Mesenchymal stem cell (in vitro differentiated cells and primary cell): Measurements from ENCODE around the gene SYT9.

Source experiments
- DNase-seq: peaks from one replicate; pipeline ENCODE4 v3.0.0-alpha.2; 2013
- H2AFZ ChIP-seq: one replicate; pipeline ENCODE4 v1.6.1; 2013; ENCODE audit warnings: low read depth, mild to moderate bottlenecking, control low read depth, inconsistent platforms, low read length, moderate library complexity
- H2AK5ac ChIP-seq: 2 replicates; pipeline ENCODE4 v1.6.1; 2013; ENCODE audit warnings: low read length, moderate library complexity, mild to moderate bottlenecking, inconsistent platforms; ENCODE audit not compliant: severe bottlenecking
- H2BK120ac ChIP-seq: one replicate; pipeline ENCODE4 v1.6.1; 2013; ENCODE audit warnings: low read depth, mild to moderate bottlenecking, inconsistent platforms, low read length, moderate library complexity
- H2BK12ac ChIP-seq, 2 experiments: one replicate each; pipeline ENCODE4 v1.6.1; 2013; ENCODE audit warnings: inconsistent platforms in 2 of 2, low read length in 2 of 2, mild to moderate bottlenecking in 2 of 2, moderate library complexity in 2 of 2, control low read depth in 1 of 2
- H2BK15ac ChIP-seq: one replicate; pipeline ENCODE4 v1.6.1; 2013; ENCODE audit warnings: mild to moderate bottlenecking, low read depth, inconsistent platforms; ENCODE audit not compliant: poor library complexity, severe bottlenecking
- H2BK5ac ChIP-seq: 2 replicates; pipeline ENCODE4 v1.6.1; 2013; ENCODE audit warnings: low read depth, mild to moderate bottlenecking, low read length, control low read depth, inconsistent platforms; ENCODE audit not compliant: poor library complexity, severe bottlenecking
- H3K14ac ChIP-seq, 2 experiments: one replicate each; pipeline ENCODE4 v1.6.1; 2013; ENCODE audit warnings: inconsistent platforms in 2 of 2, low read length in 2 of 2, control low read depth in 1 of 2, mild to moderate bottlenecking in 1 of 2, moderate library complexity in 1 of 2
- H3K18ac ChIP-seq, 2 experiments: one replicate each; pipeline ENCODE4 v1.6.1; 2013; ENCODE audit warnings: inconsistent platforms in 2 of 2, low read length in 2 of 2, control low read depth in 1 of 2, low read depth in 1 of 2, mild to moderate bottlenecking in 1 of 2
- H3K23ac ChIP-seq, 2 experiments: one replicate each; pipeline ENCODE4 v1.6.1; 2013; ENCODE audit warnings: inconsistent platforms in 2 of 2, low read length in 2 of 2, mild to moderate bottlenecking in 2 of 2, moderate library complexity in 2 of 2, control low read depth in 1 of 2
- H3K27ac ChIP-seq: 2 replicates; pipeline ENCODE4 v1.5.1; 2013; ENCODE audit warnings: mild to moderate bottlenecking, moderate library complexity, low read length, control low read depth, inconsistent platforms; ENCODE audit not compliant: poor library complexity, severe bottlenecking
- H3K27me3 ChIP-seq, 2 experiments: 2 replicates each; pipeline versions ENCODE4 v1.6.1 to v1.7.0; 2013; ENCODE audit warnings: low read length in 2 of 2, mild to moderate bottlenecking in 2 of 2, moderate library complexity in 2 of 2, control low read depth in 1 of 2, inconsistent platforms in 1 of 2; ENCODE audit not compliant: control insufficient read depth in 1 of 2, insufficient read depth in 1 of 2
- H3K36me3 ChIP-seq, 2 experiments: 2 replicates each; pipeline versions ENCODE4 v1.6.1 to v1.7.0; 2013; ENCODE audit warnings: low read length in 2 of 2, control low read depth in 1 of 2, inconsistent platforms in 1 of 2, low read depth in 1 of 2, mild to moderate bottlenecking in 1 of 2; ENCODE audit not compliant: insufficient read depth in 2 of 2, control insufficient read depth in 1 of 2
- H3K4ac ChIP-seq, 2 experiments: one replicate each; pipeline ENCODE4 v1.6.1; 2013; ENCODE audit warnings: inconsistent platforms in 2 of 2, low read length in 2 of 2, mild to moderate bottlenecking in 2 of 2, moderate library complexity in 2 of 2, control low read depth in 1 of 2, low read depth in 1 of 2
- H3K4me1 ChIP-seq: 2 replicates; pipeline ENCODE4 v1.6.1; 2013; ENCODE audit warnings: low read depth, low read length, control low read depth; ENCODE audit not compliant: control insufficient read depth, insufficient read depth
- H3K4me2 ChIP-seq: 2 replicates; pipeline ENCODE4 v1.6.1; 2013; ENCODE audit warnings: low read length, mild to moderate bottlenecking, inconsistent platforms; ENCODE audit not compliant: poor library complexity, severe bottlenecking
- H3K4me3 ChIP-seq, 2 experiments: 2 replicates each; pipeline versions ENCODE4 v1.5.1 to v1.7.0; 2013; ENCODE audit warnings: low read length in 2 of 2, mild to moderate bottlenecking in 2 of 2, control low read depth in 1 of 2, low read depth in 1 of 2; ENCODE audit not compliant: insufficient read depth in 1 of 2
- H3K79me1 ChIP-seq: replicated peaks from 2 replicates; pipeline ENCODE4 v1.6.1; 2013; ENCODE audit warnings: mild to moderate bottlenecking, control low read depth, low read length, inconsistent platforms; ENCODE audit not compliant: poor library complexity, severe bottlenecking
- H3K9ac ChIP-seq: 2 replicates; pipeline ENCODE4 v1.7.0; 2013; ENCODE audit warnings: mild to moderate bottlenecking, low read length, moderate library complexity
- H3K9me3 ChIP-seq: 2 replicates; pipeline ENCODE4 v1.7.0; 2013; ENCODE audit warnings: mild to moderate bottlenecking, low read length; ENCODE audit not compliant: control insufficient read depth
- H4K8ac ChIP-seq: one replicate; pipeline ENCODE4 v1.6.1; 2013; ENCODE audit warnings: inconsistent platforms, mild to moderate bottlenecking, low read length, moderate library complexity
- H4K91ac ChIP-seq: one replicate; pipeline ENCODE4 v1.6.1; 2013; ENCODE audit warnings: mild to moderate bottlenecking, low read length, inconsistent platforms
- WGBS: methylation state at CpG from one replicate; pipeline ENCODE4 v1.1.7; 2013; ENCODE audit warnings: mixed read lengths; 5-methylcytosine and 5-hydroxymethylcytosine counted together

SYT9 gene

DNA sequence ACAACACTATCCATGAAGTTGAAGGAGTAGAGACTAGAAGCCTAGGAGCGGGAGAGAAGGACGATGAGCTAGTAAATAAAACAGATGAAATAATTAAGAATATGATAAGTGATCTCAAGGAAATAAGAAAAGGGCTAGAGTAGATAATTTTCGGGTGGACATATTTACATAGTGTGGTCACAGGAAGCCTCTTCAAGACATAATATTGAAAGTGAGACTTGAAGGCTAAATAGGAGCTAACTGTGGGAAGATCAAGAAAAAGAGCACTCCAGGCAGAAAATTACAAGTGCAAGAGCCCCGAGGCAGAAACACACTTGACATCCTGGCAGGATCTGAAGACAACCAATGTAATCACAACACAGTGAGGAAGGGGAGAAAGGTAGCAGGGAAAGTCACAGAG lies 250.2 kb downstream of the SYT9 start:
- H3K79me1 ChIP-seq: no peaks in the 10 kb centered on the region
- H3K18ac ChIP-seq: no peak overlapping the region
- no peaks in the 10 kb centered on the region for H3K9me3 ChIP-seq
- H2AFZ ChIP-seq: no peak overlapping the region
- no peak overlapping the region for H3K23ac ChIP-seq
- peaks cover 0 to 63% of the 10 kb centered on the region in 2 experiments for H3K36me3 ChIP-seq
- H4K8ac ChIP-seq: no peak overlapping the region
- H3K4ac ChIP-seq: no peak overlapping the region
- H3K9ac ChIP-seq: no peak overlapping the region
- DNase-seq: no peak
- H4K91ac ChIP-seq: no peak overlapping the region
- H2BK120ac ChIP-seq: no peak overlapping the region
- 88% methylated on average over 4 of the region's 4 CpGs for WGBS
- no peak overlapping the region for H3K14ac ChIP-seq
- no peaks in the 10 kb centered on the region for H3K4me1 ChIP-seq
- no peak overlapping the region for H3K4me3 ChIP-seq
- peaks cover 0 to 4% of the 10 kb centered on the region in 2 experiments for H3K27me3 ChIP-seq
- H2BK15ac ChIP-seq: no peak overlapping the region
- H2BK5ac ChIP-seq: no peak overlapping the region
- no peak overlapping the region for H2BK12ac ChIP-seq
- H2AK5ac ChIP-seq: no peak overlapping the region
- no peak overlapping the region for H3K27ac ChIP-seq
- no peak overlapping the region for H3K4me2 ChIP-seq

DNA sequence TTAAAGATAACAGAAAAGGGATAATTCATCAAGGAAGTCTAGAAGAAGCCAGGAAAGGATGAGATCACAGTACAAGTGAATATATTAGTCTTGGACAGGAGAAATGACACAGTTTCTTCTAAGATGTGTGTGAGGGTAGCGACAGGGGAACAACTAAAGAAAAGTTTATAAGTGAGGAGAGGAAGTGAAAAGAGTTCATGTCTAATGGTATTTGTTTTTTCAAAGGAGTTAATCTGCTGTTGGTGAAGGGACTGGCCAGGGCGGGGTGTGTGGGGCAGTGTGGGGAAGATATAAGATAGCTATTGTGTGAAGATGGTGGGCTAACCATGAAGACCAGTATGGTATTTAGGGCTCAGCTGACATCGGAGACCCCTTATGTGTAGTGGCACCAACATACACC lies 254.5 kb downstream of the SYT9 start:
- no peak overlapping the region for H4K8ac ChIP-seq
- no peak overlapping the region for H2BK5ac ChIP-seq
- H3K4me3 ChIP-seq: no peak overlapping the region
- H2BK120ac ChIP-seq: no peak overlapping the region
- DNase-seq: no peak
- H2AK5ac ChIP-seq: no peak overlapping the region
- 96% methylated on average over 2 of the region's 3 CpGs for WGBS
- no peaks in the 10 kb centered on the region for H3K4me1 ChIP-seq
- no peak overlapping the region for H3K4ac ChIP-seq
- no peak overlapping the region for H3K9ac ChIP-seq
- H4K91ac ChIP-seq: no peak overlapping the region
- H3K18ac ChIP-seq: no peak overlapping the region
- H3K27ac ChIP-seq: no peak overlapping the region
- peak overlapping the region in 1 of 2 experiments; percentile 65 for H3K14ac ChIP-seq
- H3K23ac ChIP-seq: no peak overlapping the region
- no peak overlapping the region for H2BK12ac ChIP-seq
- peaks cover 0 to 52% of the 10 kb centered on the region in 2 experiments for H3K36me3 ChIP-seq
- H3K27me3 ChIP-seq: peaks cover 0 to 16% of the 10 kb centered on the region in 2 experiments
- H3K79me1 ChIP-seq: no peaks in the 10 kb centered on the region
- H3K9me3 ChIP-seq: no peaks in the 10 kb centered on the region
- no peak overlapping the region for H2AFZ ChIP-seq
- H2BK15ac ChIP-seq: no peak overlapping the region
- no peak overlapping the region for H3K4me2 ChIP-seq

DNA sequence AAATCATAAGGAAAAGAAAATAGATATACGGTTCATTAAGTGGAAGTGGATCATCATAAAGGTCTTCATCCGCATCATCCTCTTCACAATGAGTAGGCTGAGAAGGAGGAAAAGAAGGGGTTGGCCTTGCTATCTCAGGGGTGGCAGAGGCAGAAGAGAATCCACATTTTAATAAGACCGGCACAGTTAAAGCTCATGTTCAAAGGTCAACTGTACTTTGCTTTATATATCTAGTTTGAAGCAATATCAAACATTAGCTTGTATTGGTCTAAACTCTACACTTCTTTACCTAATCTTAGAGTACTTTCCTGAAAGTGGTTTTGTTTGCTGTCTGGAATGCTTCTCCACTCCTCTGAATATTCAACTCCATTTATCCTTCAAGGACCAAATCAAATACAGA lies 256.4 kb downstream of the SYT9 start:
- Histone ChIP-seq H3K4ac (no peak overlapping the region), H3K14ac (no peak overlapping the region), H2BK120ac (no peak overlapping the region), H4K91ac (no peak overlapping the region), H4K8ac (no peak overlapping the region), H2AK5ac (no peak overlapping the region), H3K4me2 (no peak overlapping the region), H3K4me3 (no peak overlapping the region), H2AFZ (no peak overlapping the region), H2BK15ac (no peak overlapping the region), H3K79me1 (no peaks in the 10 kb centered on the region), H3K27ac (no peak overlapping the region), H3K36me3 (peaks cover 0 to 41% of the 10 kb centered on the region in 2 experiments), H2BK12ac (no peak overlapping the region), H3K27me3 (peaks cover 0 to 16% of the 10 kb centered on the region in 2 experiments), H3K4me1 (peaks cover 4% of the 10 kb centered on the region), H2BK5ac (no peak overlapping the region), H3K9me3 (no peaks in the 10 kb centered on the region), H3K9ac (no peak overlapping the region), H3K23ac (no peak overlapping the region), H3K18ac (no peak overlapping the region)
- 100% methylated on average over 2 of the region's 3 CpGs for WGBS
- DNase-seq: no peak

DNA sequence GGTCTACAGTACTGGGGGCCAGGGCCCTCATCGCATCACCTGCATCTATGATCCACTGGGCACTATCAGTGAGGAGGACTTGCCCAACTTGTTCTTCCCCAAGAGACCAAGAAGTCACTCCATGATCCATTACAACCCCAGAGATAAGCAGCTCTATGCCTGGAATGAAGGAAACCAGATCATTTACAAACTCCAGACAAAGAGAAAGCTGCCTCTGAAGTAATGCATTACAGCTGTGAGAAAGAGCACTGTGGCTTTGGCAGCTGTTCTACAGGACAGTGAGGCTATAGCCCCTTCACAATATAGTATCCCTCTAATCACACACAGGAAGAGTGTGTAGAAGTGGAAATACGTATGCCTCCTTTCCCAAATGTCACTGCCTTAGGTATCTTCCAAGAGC lies 258.3 kb downstream of the SYT9 start:
- Histone ChIP-seq H3K4ac (no peak overlapping the region), H3K4me3 (no peak overlapping the region), H3K27ac (no peak overlapping the region), H3K79me1 (no peaks in the 10 kb centered on the region), H3K27me3 (peaks cover 0 to 23% of the 10 kb centered on the region in 2 experiments), H3K23ac (no peak overlapping the region), H3K4me2 (no peak overlapping the region), H3K9ac (no peak overlapping the region), H4K91ac (no peak overlapping the region), H2AFZ (no peak overlapping the region), H2AK5ac (no peak overlapping the region), H3K9me3 (no peaks in the 10 kb centered on the region), H3K4me1 (peaks cover 12% of the 10 kb centered on the region), H2BK5ac (no peak overlapping the region), H2BK120ac (no peak overlapping the region), H2BK12ac (no peak overlapping the region), H3K36me3 (peaks cover 0 to 27% of the 10 kb centered on the region in 2 experiments), H2BK15ac (no peak overlapping the region), H4K8ac (no peak overlapping the region), H3K14ac (no peak overlapping the region), H3K18ac (no peak overlapping the region)
- DNase-seq: no peak
- 79% methylated on average over 2 of the region's 2 CpGs for WGBS
